ENCODE results near the gene NRG3.

Gene NRG3

DNA sequence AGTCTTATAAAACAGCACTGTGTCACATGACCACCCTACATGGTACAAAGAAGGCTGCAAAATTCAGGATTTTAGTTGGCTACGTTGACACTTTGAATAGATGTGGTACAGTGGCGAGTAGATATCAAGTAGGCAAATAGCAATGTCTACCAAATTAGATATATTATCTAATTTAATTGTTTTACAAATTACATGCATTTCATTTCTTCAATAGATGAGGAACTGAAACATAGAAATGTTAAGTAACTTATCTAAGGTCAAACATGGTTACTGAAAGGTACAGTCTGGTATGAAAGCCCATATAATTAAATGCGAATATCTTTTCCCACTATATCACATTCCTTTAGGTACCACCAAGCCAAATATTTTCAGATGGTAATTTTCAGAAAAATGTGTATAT, 972.2 kb downstream of the NRG3 start:
- no peak overlapping the region for H3K27ac ChIP-seq
- TF ChIP-seq, protein P1, sequence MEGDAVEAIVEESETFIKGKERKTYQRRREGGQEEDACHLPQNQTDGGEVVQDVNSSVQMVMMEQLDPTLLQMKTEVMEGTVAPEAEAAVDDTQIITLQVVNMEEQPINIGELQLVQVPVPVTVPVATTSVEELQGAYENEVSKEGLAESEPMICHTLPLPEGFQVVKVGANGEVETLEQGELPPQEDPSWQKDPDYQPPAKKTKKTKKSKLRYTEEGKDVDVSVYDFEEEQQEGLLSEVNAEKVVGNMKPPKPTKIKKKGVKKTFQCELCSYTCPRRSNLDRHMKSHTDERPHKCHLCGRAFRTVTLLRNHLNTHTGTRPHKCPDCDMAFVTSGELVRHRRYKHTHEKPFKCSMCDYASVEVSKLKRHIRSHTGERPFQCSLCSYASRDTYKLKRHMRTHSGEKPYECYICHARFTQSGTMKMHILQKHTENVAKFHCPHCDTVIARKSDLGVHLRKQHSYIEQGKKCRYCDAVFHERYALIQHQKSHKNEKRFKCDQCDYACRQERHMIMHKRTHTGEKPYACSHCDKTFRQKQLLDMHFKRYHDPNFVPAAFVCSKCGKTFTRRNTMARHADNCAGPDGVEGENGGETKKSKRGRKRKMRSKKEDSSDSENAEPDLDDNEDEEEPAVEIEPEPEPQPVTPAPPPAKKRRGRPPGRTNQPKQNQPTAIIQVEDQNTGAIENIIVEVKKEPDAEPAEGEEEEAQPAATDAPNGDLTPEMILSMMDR (conservative IDR thresholded peaks at IDR 0.05), result no peak

DNA sequence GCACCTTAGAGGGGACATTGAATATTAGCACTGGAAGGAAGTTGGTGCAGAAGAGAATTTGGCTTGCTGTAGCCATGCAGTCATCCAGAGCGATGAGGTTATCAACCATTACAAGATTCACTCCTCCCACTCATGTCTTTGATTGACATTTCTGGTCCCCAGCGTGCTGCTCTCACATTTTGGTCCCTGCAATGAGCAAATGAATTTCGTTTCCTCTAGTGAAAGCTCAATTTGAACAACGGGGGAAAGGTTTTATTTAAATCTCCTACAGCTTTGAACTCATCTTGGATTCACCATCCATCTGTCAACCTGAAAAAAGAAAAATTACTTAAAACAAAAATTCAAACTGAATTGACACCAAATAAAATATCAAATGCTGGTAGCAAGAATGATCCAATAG, 975.2 kb downstream of the NRG3 start:
- TF ChIP-seq, protein P1 (conservative IDR thresholded peaks at IDR 0.05), result no peak

DNA sequence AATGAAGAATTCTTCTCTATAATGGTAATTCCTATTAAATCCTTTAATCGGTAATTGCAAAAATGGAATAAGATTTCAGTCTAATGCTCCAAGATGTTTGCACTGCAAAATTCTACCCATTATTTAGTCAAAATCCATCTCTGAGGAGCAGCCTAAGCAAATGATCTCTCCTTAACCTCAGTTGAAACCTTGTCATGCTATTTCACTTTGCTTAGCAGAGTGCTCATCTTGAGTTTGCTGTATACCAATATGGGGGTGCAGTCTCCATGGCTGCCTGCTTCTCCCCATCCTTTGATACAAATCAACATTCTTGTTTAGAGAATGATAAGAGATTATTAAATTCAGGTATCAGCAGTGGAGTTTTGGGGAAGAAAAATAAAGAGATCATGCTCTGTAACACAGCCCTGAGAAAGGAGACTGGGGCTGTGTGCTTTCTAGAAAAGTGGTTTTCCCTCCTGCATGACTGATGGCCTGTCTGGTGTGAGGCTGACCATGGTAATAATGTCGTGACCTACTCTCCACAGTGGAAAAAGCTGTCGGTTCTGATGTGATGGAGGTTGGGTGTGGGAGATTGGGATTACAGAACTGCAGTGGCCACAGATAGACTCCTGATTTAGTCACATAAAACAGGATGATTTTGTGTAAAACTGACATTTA, 982.1 kb downstream of the NRG3 start:
- no peak overlapping the region for H3K27ac ChIP-seq
- TF ChIP-seq, protein P1 (conservative IDR thresholded peaks at IDR 0.05), result no peak

More for the DNA sequence above, 975.2 kb downstream of the NRG3 start:
- H3K27ac ChIP-seq, result no peak overlapping the region

DNA sequence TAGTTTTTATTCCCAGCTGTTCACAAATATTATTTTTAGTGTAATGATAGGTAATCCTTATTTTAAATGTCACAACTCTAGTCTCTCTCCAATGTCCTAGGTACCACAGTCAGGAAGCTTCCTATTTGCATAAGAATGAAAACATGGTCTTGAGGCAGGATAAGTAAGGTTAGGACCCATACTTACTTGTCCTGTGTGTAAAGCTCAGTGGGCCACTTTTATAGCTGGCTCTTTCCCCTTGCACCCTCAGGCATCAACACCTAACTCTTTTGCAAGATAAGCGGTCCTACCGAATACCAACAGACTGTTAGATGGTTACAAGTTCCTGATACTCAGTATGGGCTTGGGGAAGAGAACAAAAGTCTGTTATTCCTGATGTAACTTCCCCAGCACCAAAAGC, 986.9 kb downstream of the NRG3 start:
- no peak overlapping the region for H3K27ac ChIP-seq

DNA sequence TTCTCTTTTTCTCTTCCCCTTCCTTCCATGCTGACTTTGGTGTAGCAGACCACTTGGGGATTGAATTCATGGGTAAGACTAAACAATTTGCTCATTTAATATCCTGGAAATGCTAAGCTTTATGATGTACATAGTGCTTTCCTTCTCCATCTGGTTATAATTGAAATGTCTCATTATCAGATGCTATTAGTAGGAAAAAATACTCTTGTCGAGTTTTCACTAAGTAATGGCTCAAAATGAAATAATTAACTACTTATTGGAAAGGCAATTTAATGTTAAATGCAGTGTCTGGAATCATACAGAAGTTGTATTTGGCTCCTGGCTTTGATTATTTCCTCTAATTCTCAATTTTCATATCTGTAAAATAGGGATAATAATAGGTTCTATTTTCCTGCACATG, 990.4 kb downstream of the NRG3 start:
- TF ChIP-seq, protein P1 (conservative IDR thresholded peaks at IDR 0.05), result no peak
- H3K27ac ChIP-seq, result no peak overlapping the region

More for the DNA sequence above, 986.9 kb downstream of the NRG3 start:
- TF ChIP-seq, protein P1 (conservative IDR thresholded peaks at IDR 0.05), result no peak

DNA sequence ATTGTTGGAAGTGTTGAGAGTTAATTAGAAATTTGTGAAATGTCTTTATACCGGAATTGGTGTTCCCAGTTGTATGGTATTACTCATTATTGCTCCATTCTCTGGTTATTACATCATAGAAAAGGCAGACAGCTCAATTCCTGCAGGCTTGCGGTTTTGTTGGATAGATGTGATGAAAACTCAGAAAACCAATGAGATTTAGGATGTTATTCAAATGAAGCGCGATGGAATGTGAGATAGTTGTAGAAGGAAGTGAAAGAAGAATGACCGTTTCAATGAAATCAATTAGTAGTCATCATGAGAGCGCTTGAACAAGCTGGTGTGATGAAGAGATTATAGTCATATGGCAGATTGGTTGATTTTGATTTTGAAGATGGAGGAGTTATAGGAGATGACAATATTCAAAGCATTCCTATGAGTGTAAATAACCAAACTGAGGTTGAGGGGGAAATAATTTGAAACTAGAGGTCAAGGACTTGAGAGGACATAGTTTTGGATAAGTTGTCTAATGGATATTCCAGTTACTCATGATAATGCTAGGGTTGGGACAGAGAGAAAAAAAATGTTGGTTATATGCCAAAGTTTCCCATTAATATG, 991.5 kb downstream of the NRG3 start:
- no peak overlapping the region for H3K27ac ChIP-seq
- TF ChIP-seq, protein P1 (conservative IDR thresholded peaks at IDR 0.05), result no peak

DNA sequence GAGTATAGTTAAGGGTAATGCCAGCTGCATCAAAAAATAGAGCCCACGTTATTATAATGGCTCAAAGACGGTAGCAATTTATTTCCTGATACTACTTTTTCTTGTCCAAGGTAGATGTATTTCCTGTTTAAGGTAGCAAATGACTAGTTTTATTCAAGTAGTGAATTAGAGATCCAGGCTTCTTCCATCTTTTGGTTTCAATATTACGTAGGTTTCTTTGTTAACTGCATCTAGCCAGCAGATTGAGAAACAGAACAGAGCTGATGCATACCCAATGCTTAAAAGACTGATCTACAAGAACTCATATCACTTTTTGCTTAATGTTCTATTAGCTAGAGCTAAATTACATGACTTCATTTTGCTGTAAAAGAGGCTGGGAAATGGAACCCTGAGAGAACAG, 992.1 kb downstream of the NRG3 start:
- H3K27ac ChIP-seq, result no peak overlapping the region
- TF ChIP-seq, protein P1 (conservative IDR thresholded peaks at IDR 0.05), result no peak

Data from VCaP (cell line).